Right forelimb (tissue), 1 donor: ENCODE measurements around the gene SORCS2.
"Not testable (repeated sequence)": the region's sequence is repeated elsewhere in the genome, so short reads cannot be mapped to it uniquely, and the experiment has no call there.

Experiments used
- DNase-seq: peaks from one replicate; pipeline ENCODE4 v3.0.0-alpha.2; 2018

Gene SORCS2

GRCh38 chr4:7600247-7600646, 407.9 kb downstream of the SORCS2 start:
- no peak for DNase-seq

- DNase-seq = not testable (repeated sequence)
Measured at GRCh38 chr4:7602166-7602565, 409.8 kb downstream of the SORCS2 start.

GRCh38 chr4:7607156-7607910, 415.0 kb downstream of the SORCS2 start:
- DNase-seq = no peak

DNA sequence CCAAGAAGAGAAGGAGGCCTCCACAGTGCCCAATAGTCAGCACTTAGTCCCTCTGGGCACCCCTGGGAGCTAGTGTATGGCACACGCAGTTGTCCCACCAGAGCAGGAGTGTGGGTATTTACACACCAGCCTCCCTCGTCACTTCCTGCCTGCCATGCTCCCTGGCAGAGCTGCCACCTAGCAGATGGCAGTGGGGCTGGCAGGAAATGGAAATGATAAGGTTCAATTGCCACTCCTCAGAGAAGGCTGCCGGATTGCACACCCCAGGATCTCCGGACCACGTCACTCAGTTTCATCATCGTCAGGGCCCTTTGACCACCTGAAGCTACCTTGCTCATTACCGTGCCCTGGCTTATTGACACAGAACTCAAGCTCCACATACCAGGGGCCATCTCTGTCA, 415.7 kb downstream of the SORCS2 start:
- no peak for DNase-seq

DNA sequence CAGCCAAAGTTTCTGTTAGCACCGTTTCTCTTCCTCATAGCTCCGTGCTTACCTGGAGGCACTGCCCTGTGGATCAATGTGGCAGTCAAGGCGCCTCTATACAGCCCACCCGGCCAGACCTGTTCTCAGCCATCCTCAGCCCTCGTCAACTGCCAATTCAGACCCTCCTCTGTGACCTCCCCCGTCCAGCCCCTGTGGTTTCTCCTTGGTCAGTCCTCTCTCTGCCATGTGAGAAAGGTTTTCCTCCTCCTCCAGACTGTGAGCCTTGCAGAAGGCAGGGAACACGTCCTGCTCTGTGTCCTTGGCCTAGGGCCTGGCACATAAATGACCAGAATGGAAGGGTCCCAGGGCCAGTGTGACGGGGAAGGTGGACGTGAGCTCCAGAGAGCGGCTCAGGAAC, 417.0 kb downstream of the SORCS2 start:
- no peak for DNase-seq

GRCh38 chr4:7610022-7610670, 417.8 kb downstream of the SORCS2 start:
- no peak for DNase-seq

GRCh38 chr4:7610841-7611240, 418.5 kb downstream of the SORCS2 start:
- no peak for DNase-seq

DNA sequence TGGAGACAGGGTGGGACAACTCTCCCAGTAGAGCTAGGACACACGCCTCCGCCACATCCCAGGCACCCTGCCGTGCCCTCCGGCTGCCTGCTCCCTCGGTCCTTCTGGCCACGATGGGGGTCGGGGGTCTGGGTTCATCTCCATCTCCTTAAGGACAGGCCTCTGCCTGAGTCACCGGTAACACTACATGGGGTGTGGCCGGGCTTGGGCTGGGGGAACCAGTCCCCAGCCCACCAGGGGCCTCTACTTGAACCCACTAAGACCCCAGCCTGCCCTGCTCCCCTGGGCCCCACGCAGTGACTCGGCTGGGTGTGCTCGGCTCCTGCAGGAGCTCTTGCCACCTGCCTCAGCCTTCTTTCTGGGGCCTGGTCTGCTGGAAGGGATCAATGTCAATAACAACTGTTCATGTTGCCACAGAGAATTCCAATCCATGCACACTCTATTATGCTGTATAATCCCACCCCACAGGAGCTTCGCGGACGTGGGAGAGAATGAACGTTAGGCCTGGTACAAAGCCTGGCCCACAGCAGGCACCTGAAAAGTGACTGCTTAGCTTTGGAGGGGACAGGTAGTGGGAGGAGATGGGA, 420.1 kb downstream of the SORCS2 start:
- no peak for DNase-seq

DNA sequence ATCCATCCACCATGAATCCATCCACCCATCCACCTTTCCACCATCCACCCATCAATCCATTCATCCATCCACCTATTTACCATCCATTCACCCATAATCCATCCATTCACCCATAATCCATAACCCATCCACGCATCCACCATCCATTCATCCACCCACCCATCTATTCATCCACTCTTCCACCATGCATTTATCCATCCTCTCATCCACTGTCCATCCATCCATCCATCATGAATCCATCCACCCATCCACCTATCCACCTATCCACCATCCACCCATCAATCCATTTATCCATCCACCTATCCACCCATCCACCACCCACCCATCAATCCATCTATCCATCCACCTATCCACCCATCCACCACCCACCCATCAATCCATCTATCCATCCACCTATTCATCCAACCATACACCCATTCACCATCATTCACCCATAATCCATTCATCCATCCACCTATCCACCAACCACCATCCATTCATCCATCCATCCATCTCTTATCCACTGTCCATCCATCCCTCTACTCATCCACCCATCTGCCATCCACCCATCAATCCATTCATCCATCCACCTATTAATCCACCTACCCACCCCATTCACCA, 422.1 kb downstream of the SORCS2 start:
- no peak for DNase-seq

- DNase-seq = no peak
Measured at GRCh38 chr4:7616193-7616592, 423.9 kb downstream of the SORCS2 start.

DNA sequence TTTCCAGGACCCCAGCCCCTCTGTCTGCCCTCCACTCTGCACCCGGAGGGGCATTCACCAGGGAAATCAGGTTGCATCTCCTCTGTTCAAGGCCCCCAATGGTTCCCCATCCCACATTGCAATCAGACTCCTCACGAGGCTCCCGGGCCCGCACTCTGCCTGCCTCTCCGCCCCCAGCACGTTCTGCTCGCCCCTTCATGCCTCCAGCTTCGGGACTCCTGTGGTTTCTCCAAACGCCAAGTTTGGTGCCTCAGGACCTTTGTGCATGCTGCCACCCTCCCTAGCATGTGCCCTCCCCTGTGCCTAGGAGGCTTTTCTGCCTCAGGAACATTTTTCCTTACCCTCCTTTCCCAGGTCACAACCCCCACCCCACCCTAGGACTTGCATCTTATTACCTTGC, 426.0 kb downstream of the SORCS2 start:
- no peak for DNase-seq

DNA sequence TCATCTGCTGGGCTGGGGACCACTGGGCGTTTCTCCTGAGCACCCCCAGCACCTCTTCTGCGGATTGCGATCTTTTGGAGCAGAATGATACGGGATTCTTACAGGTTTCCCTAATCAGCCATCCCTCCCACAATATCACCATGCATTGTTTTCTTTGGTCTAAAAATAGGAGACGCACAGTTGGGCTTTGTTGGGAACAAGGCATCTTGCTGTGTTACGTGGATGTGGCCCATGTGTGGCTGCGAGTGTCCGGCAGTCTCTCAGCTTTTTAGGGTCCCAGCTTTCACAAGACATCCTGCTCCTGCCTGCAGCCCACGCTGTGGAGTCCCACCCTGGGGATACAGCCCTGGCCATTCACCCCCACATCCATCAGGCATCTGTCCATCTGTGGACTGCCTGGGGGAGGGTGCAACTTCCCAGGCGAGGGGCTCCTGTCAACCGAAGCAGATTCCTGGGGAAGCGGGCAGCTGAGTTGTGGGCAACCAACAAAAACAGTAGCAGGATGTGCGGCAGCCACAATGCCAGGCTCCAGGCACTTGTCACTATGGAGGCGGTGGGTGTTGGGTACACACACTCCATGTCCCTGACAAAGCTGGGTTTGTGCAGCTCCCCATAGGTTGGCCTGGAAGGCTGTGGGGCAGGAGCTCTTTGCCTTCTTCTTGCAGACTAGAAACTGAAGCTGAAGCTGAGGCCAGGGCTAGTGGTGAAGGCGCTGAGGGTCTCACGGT, 427.9 kb downstream of the SORCS2 start:
- DNase-seq = no peak

GRCh38 chr4:7620814-7621176, 428.5 kb downstream of the SORCS2 start:
- no peak for DNase-seq

DNA sequence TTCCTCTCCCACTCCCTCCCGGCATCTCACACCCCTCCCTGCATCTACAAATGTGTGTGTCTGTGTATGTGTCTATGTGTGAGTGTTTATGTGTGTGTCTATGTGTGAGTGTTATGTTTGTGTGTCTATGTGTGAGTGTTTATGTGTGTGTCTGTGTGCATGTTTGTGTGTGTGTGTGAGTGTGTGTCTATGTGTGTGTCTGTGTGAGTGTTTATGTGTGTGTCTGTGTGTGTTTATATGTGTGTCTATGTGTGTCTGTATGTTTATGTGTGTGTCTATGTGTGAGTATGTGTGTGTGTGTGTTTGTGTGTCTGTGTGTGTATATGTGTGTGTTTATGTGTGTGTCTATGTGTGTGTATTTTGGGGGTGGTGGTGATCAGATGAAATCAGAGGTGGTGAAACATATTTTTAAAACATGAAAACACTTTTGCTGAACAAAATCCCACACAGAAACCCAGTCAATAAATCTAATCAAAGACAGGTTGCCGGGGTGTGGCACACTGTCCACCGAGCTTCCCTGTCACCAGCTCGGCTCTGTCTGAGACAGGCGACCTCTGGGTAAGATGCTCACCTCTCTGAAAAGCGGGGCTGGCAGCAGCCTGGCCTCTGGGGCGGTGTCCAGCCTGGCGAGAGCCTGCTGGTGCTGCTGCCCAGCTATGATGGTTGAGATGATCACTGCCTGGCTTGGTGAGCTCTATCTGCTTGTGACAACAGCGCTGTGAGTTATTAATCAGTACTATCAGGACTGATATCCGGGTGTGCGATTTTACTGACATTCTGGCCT, 429.1 kb downstream of the SORCS2 start:
- no peak for DNase-seq

DNA sequence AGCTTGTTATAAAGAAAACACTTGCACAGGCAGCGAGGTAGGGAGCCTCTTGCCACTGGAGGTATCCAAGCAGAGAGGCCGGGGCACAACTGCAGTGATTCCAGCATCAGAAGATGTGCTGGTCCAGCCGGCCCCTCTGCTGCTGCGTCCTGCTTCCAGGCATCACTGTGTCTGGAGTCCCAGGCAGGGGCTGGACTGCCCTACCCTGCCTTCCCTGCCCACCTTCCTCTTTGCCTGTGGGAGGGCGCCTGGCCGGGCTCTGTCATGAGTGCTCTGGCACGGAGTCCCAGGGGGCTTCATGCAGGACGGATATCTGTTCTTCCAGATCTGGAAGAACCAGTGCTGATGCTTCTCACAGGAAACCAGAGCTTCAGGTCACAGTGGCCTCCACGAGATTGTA, 430.0 kb downstream of the SORCS2 start:
- DNase-seq = no peak

- no peak for DNase-seq
Measured at GRCh38 chr4:7623468-7623867, 431.1 kb downstream of the SORCS2 start.

GRCh38 chr4:7624396-7624980, 432.1 kb downstream of the SORCS2 start:
- DNase-seq = no peak

DNA sequence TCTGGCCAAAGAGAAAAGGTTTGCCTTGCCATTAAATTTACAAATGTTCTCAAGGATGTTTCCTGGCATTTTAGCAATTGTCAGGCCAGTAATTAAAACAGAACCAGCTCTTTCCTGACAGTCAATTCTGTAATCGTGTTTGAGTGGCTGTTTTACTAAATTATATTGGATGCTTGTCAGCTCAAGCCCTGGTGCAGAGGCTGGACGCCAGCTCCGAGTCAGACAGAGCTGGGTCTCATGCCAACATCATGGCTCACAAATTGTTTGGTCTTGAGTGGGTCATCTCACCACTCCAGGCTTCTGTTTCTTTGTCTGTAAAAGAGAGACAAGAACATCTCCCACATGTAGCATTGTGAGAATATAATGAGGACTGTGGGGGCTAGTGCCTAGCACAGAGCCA, 432.7 kb downstream of the SORCS2 start:
- DNase-seq = no peak

- no peak for DNase-seq
Measured at GRCh38 chr4:7626531-7626930, 434.2 kb downstream of the SORCS2 start.

DNA sequence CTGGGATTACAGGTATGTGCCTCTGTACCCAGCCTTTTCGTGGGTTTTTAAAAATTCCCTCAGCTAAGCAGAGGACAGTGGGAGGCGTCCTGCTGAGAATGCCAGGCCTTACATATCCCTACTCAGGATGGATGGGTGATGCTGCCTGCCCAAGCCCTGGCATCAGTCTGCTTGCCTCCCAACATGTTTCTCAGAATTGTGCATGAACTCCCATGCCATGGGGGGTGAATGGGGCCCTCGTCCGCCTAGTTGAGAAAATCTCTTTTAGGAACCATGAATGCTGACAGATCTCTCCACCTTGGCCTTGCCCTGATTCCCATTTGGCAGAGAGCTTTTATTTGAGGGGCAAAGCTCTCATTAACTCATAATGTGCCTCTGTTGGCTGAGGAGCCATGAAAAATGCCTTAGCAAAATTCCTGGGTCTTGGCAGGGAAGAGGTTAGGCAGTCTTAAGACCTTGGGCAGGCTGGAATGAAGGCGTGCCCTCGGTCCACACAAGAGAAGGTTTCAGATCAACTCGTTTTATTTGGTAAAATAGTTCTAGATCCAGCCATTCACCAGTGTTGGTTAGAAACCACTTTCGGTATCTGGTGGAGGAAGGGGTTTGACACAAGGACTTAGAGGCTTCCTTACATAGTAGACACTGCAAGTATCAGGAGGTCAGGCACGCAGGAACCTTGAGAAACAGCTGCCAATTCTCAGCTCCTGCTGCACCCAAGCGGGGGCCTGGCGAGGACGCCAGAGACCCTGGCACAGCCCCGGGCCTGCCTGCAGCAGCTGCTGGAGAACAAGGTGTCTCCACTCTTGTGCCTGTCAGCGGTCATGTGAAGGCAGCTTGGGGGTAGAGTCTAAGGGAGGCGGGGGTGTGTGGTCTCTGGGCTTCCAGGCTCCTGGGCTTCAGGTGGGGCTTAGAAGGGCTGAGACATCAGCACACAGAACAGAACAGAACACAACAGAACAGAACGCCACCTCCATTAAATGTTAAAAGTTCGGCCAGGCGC, 435.2 kb downstream of the SORCS2 start:
- no peak for DNase-seq

DNA sequence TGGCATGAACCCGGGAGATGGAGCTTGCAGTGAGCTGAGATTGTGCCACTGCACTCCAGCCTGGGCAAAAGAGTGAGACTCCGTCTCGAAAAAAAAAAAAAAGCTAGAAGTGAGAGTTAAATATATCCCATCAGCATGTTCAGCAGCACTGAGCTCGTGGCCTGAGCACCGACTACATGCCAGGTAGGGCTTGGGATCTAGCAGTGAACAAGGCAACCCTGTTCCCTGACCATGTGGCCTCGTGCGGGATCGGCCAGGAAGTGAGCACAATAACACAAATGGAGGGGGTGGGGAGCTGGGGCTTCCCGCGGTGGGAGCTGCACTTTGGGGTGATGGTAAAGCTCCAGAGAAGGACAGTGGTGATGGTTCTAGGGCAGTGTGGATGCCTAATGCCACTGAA, 436.1 kb downstream of the SORCS2 start:
- DNase-seq = no peak
